Activated CD8-positive, alpha-beta T cell treated with anti-CD3 and anti-CD28 coated beads, Interleukin-2, amount 10 ng/mL, durations not matched to agents 7 days and 5 days (primary cell): ENCODE measurements around the gene RPAIN. TPM values are rescaled to one million over a fixed set of nuclear protein-coding genes. Genes with fewer than 3 reads are reported as not detected.

Experiments used
- ATAC-seq: fragments of 150-1000 bp; cut with Tn5 transposase; one replicate; pipeline ENCODE4 v1.10.0; 2021; ENCODE audit warnings: moderate library complexity
- CTCF ChIA-PET: fragments of 350-600 bp; sonication (Branson Sonifier 250); formaldehyde crosslinking; loops from one replicate; lab custom pipeline; 2021; ENCODE audit warnings: antibody characterized with exemption; lab: Charles Lee
- POLR2A ChIA-PET: fragments of 350-600 bp; sonication (Branson Sonifier 250); formaldehyde crosslinking; loops from one replicate; lab custom pipeline; 2021; ENCODE audit warnings: antibody characterized with exemption; lab: Charles Lee
- DNase-seq: peaks from one replicate; pipeline ENCODE4 v3.0.0-alpha.2; 2020
- H3K27ac Mint-ChIP-seq: one replicate; pipeline ENCODE4 v1.8.0; 2021; ENCODE audit warnings: mild to moderate bottlenecking, mixed read lengths
- H3K27me3 Mint-ChIP-seq: one replicate; pipeline ENCODE4 v1.8.0; 2021; ENCODE audit warnings: low read depth, mixed read lengths
- H3K36me3 Mint-ChIP-seq: one replicate; pipeline ENCODE4 v1.8.0; 2021; ENCODE audit warnings: low read depth, mixed read lengths
- H3K4me1 Mint-ChIP-seq: one replicate; pipeline ENCODE4 v1.8.0; 2021; ENCODE audit warnings: low read depth, mixed read lengths
- H3K4me3 Mint-ChIP-seq: one replicate; pipeline ENCODE4 v1.8.0; 2021; ENCODE audit warnings: mild to moderate bottlenecking, mixed read lengths
- H3K9me3 Mint-ChIP-seq: one replicate; pipeline ENCODE4 v1.8.0; 2022; ENCODE audit warnings: mixed read lengths; ENCODE audit not compliant: insufficient read depth
- total RNA-seq, 2 experiments: library from RNA; stranded (reverse); gene quantifications; one replicate each; pipeline ENCODE4 v1.2.3, GENCODE V29; 2021

Gene RPAIN
- total RNA-seq, 2 experiments from 2014 or later = 47.2 TPM

DNA sequence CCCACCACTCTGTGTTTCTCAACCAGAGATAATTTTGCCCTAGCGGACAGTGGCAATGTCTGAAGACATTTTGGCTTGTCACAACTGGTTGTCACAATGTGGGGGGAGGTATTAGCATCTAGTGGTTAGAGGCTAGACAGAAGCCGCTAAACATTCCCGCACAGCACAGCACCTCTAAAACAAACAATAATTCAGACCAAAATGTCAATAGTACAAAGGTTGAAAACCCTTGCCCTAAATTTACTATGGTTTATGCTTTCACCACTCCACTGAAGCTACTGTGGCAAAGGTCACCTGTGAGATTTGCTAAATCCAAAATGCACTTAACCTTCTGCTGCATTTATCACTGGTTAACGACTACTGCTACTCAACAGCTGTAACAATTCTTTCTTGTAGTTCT is 14.6 kb upstream of the RPAIN start:
- Mint-ChIP-seq H3K4me1 (peaks cover 7% of the 10 kb centered on the region), H3K4me3 (no peak overlapping the region), H3K9me3 (no peaks in the 10 kb centered on the region), H3K27me3 (no peaks in the 10 kb centered on the region), H3K27ac (no peak overlapping the region), H3K36me3 (peaks cover 34% of the 10 kb centered on the region)
- ATAC-seq (no peak), DNase-seq (no peak)
- CTCF ChIA-PET = interaction anchor here (1.2 kb wide), 1 partner anchor 14 kb away, joined by 3 read pairs; no protein-coding TSS in a partner anchor
- POLR2A ChIA-PET = interaction anchor here (1.9 to 2.1 kb wide), 2 partner anchors 14 to 16 kb away, joined by 4 to 7 read pairs; partner anchors contain the start of genes NUP88 and RPAIN

- Mint-ChIP-seq H3K4me3 (no peak overlapping the region), H3K27ac (no peak overlapping the region), H3K4me1 (peaks cover 18% of the 10 kb centered on the region), H3K36me3 (peaks cover 47% of the 10 kb centered on the region), H3K27me3 (no peaks in the 10 kb centered on the region), H3K9me3 (no peaks in the 10 kb centered on the region)
- POLR2A ChIA-PET = interaction anchor here (0.6 to 1.4 kb wide), 2 partner anchors 9 to 11 kb away, joined by 4 to 5 read pairs; partner anchors contain the start of genes NUP88 and RPAIN
- CTCF ChIA-PET = interaction anchor here (1.0 kb wide), 1 partner anchor 13 kb away, joined by 3 read pairs; no protein-coding TSS in a partner anchor
- ATAC-seq = no peak
- no peak for DNase-seq
These were observed 11.8 kb upstream of the RPAIN start for GRCh38 chr17:5408186-5408585.

GRCh38 chr17:5410594-5411272 is 9.2 kb upstream of the RPAIN start:
- ATAC-seq (no peak), DNase-seq (no peak)
- no peak overlapping the region for H3K27ac Mint-ChIP-seq
- POLR2A ChIA-PET = interaction anchor here (1.7 kb wide), 1 partner anchor 9 kb away, joined by 4 read pairs; the partner anchor contains the start of gene NUP88
- no peaks in the 10 kb centered on the region for H3K9me3 Mint-ChIP-seq
- peaks cover 26% of the 10 kb centered on the region for H3K4me1 Mint-ChIP-seq
- H3K27me3 Mint-ChIP-seq = no peaks in the 10 kb centered on the region
- CTCF ChIA-PET = no interaction called here
- H3K4me3 Mint-ChIP-seq = no peak overlapping the region
- H3K36me3 Mint-ChIP-seq = peaks cover 42% of the 10 kb centered on the region

DNA sequence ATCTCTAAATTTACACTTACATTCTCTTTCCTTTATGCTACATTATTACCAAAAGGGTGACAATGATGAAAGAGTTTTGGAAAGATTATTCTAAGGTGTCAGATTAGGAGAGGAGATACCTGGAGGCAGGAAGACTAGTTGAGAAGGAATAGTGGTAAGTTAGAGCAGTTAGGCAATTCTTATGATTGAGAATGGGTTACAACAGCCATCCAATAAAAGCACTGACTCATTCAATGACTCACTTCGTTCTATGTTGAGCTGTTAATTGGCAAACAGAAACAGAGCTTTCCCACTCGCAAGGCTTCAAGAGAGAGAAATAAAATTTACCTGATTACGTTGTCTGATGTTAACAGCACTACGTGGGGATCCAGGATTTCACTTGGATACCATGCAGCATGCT is 6.3 kb upstream of the RPAIN start:
- peaks cover 56% of the 10 kb centered on the region for H3K36me3 Mint-ChIP-seq
- no peaks in the 10 kb centered on the region for H3K27me3 Mint-ChIP-seq
- no peak overlapping the region for H3K4me3 Mint-ChIP-seq
- CTCF ChIA-PET = interaction anchor here (0.6 to 1.3 kb wide), 3 partner anchors 10 to 648 kb away, joined by 3 to 5 read pairs (median 4); partner anchors contain the start of gene C1QBP
- DNase-seq (no peak), ATAC-seq (no peak)
- POLR2A ChIA-PET = interaction anchor here (0.7 to 1.4 kb wide), 4 partner anchors 10 to 40 kb away, joined by 3 to 4 read pairs (median 3); partner anchors contain the start of gene C1QBP
- H3K9me3 Mint-ChIP-seq = no peaks in the 10 kb centered on the region
- no peak overlapping the region for H3K27ac Mint-ChIP-seq
- H3K4me1 Mint-ChIP-seq = peaks cover 46% of the 10 kb centered on the region

- no peak overlapping the region for H3K27ac Mint-ChIP-seq
- peak overlapping the region; percentile 63 for H3K4me3 Mint-ChIP-seq
- H3K27me3 Mint-ChIP-seq = no peaks in the 10 kb centered on the region
- DNase-seq = no peak
- H3K36me3 Mint-ChIP-seq = peaks cover 55% of the 10 kb centered on the region
- H3K9me3 Mint-ChIP-seq = no peaks in the 10 kb centered on the region
- ChIA-PET POLR2A (interaction anchor here (0.8 kb wide), 1 partner anchor 9 kb away, joined by 5 read pairs; no protein-coding TSS in a partner anchor), CTCF (interaction anchor here (0.9 kb wide), 1 partner anchor 22 kb away, joined by 4 read pairs; the partner anchor contains the start of gene C1QBP)
- no peak for ATAC-seq
- peaks cover 50% of the 10 kb centered on the region for H3K4me1 Mint-ChIP-seq
These were observed 3.1 kb upstream of the RPAIN start for GRCh38 chr17:5416901-5417300.

DNA sequence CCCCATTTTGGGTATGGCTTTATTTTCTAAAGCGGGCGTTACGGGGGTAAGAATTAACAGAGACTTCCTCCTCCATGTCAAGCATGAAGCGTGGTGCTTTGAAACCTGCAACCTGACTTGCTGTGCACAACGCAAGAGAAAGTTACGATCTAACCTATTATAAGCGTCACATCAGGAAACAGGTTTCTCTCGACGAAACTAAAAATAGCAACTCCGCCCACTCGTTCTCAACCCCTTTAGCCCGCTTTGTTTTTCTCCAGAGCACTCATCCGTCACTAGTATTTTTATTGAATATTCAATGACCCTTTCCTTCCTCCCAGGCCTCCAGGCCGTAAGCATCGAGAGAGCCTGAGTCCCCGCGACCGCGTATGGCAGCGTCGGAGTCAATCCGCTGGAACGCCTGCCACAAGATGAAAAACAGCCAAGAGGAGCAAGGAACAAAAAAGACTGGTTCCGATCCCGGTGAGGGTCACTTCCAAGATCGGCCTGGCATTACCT is 1.1 kb upstream of the RPAIN start:
- peak; percentile 20 for ATAC-seq
- Mint-ChIP-seq H3K4me1 (peaks cover 48% of the 10 kb centered on the region), H3K36me3 (peaks cover 46% of the 10 kb centered on the region), H3K4me3 (peak overlapping the region; percentile 100), H3K9me3 (no peaks in the 10 kb centered on the region), H3K27ac (peak overlapping the region; percentile 99), H3K27me3 (no peaks in the 10 kb centered on the region)
- ChIA-PET CTCF (interaction anchor here (0.8 to 2.6 kb wide), 4 partner anchors 10 to 223 kb away, joined by 3 to 25 read pairs (median 4); partner anchors contain the start of gene C1QBP), POLR2A (interaction anchor here (0.9 to 1.4 kb wide), 18 partner anchors 9 to 194 kb away, joined by 3 to 38 read pairs (median 4); partner anchors contain the start of genes C1QBP, DERL2 and MIS12)
- DNase-seq = peak; percentile 81

GRCh38 chr17:5419356-5419958 is 525 bp upstream of the RPAIN start, which contains the start of gene NUP88:
Gene NUP88 (minus strand): TSS chr17:5419662. CDS start chr17:5419650, 12 bp downstream.
- CTCF ChIA-PET = interaction anchor here (0.8 to 2.6 kb wide), 4 partner anchors 10 to 223 kb away, joined by 3 to 25 read pairs (median 4); partner anchors contain the start of gene C1QBP
- DNase-seq = peak; percentile 98
- Mint-ChIP-seq H3K36me3 (peaks cover 46% of the 10 kb centered on the region), H3K27ac (peak within 1 kb of the TSS; percentile 99), H3K4me1 (peaks cover 47% of the 10 kb centered on the region), H3K9me3 (no peaks in the 10 kb centered on the region), H3K4me3 (peak within 1 kb of the TSS; percentile 100), H3K27me3 (no peaks in the 10 kb centered on the region)
- POLR2A ChIA-PET = interaction anchor here (0.7 to 1.4 kb wide), 21 partner anchors 9 to 227 kb away, joined by 3 to 38 read pairs (median 4); partner anchors contain the start of genes C1QBP, DERL2 and MIS12
- ATAC-seq = peak; percentile 97

DNA sequence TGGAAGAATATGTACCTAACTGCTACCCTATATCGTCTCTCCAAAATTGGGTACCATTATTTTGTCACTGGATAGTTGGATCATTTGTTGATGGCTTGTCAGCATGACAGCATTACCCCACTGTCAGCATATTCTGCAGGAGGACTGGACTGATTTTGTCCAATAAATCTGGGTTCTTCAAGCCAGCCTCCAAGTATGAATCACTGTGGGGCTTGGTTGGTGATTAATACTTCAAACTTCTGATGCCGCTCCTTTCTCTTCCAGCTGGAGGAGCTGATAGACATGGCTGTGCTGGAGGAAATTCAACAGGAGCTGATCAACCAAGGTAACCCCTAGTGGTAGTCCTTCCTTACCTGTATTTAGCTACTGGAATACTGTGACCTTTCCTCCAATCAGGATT is 2.5 kb downstream of the RPAIN start:
- CTCF ChIA-PET = interaction anchor here (0.9 to 2.6 kb wide), 2 partner anchors 14 to 17 kb away, joined by 3 to 11 read pairs; partner anchors contain the start of gene C1QBP
- POLR2A ChIA-PET = interaction anchor here (1.1 kb wide), 1 partner anchor 231 kb away, joined by 4 read pairs; the partner anchor contains the start of gene ZNF594
- Mint-ChIP-seq H3K4me1 (peaks cover 34% of the 10 kb centered on the region), H3K36me3 (peaks cover 49% of the 10 kb centered on the region), H3K4me3 (no peak overlapping the region), H3K27ac (no peak overlapping the region), H3K9me3 (no peaks in the 10 kb centered on the region), H3K27me3 (no peaks in the 10 kb centered on the region)
- ATAC-seq (no peak), DNase-seq (no peak)

DNA sequence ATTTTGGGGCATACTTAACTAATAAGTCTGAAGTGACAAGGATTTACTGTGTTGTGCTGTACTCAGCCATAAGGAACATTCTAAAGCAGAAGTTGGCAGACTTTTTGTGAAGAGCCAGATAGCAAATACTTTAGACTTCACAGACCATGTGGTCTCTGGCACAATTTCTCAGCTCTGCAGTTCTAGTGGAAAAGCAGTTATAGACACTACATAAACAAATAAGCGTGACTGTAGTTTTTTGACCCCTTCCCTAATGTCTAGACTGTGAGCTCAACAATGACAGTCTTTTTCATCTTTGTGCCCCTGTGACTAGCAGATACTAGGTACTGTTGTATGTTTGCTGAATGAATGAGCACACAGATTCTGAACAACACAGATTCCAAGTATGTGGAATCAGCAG is 4.9 kb downstream of the RPAIN start:
- Mint-ChIP-seq H3K27ac (no peak overlapping the region), H3K27me3 (no peaks in the 10 kb centered on the region), H3K9me3 (no peaks in the 10 kb centered on the region), H3K36me3 (peaks cover 58% of the 10 kb centered on the region), H3K4me1 (peaks cover 25% of the 10 kb centered on the region), H3K4me3 (no peak overlapping the region)
- no peak for ATAC-seq
- no peak for DNase-seq
- ChIA-PET POLR2A (no interaction called here), CTCF (interaction anchor here (2.6 kb wide), 1 partner anchor 14 kb away, joined by 11 read pairs; the partner anchor contains the start of gene C1QBP)

DNA sequence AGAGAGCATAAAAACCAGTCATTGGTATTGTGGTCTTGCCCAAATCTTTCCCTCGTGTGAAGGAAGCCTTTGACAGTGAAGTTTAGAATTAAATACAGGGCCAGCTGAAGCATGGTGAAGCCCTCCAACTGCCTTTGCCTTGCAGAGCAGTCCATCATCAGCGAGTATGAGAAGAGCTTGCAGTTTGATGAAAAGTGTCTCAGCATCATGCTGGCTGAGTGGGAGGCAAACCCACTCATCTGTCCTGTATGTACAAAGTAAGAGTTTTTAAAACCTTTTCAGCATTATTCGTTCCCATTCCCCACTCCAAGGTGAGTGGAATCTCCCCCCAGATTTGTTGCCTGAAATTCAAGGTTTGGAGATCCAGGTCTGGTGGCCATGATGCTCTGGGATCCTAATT is 5.8 kb downstream of the RPAIN start:
- CTCF ChIA-PET = interaction anchor here (3.2 kb wide), 1 partner anchor 13 kb away, joined by 17 read pairs; the partner anchor contains the start of gene C1QBP
- POLR2A ChIA-PET = interaction anchor here (1.0 kb wide), 1 partner anchor 13 kb away, joined by 3 read pairs; the partner anchor contains the start of gene C1QBP
- H3K36me3 Mint-ChIP-seq = peaks cover 61% of the 10 kb centered on the region

More for the DNA sequence above, 5.8 kb downstream of the RPAIN start:
- H3K27me3 Mint-ChIP-seq = no peaks in the 10 kb centered on the region
- H3K4me1 Mint-ChIP-seq = peaks cover 24% of the 10 kb centered on the region
- DNase-seq = no peak
- no peaks in the 10 kb centered on the region for H3K9me3 Mint-ChIP-seq
- H3K27ac Mint-ChIP-seq = no peak overlapping the region
- H3K4me3 Mint-ChIP-seq = no peak overlapping the region
- ATAC-seq = no peak
